HG03520 (cell line): Measurements from ENCODE around the gene KCTD21.

Experiments used
- ATAC-seq: cut with Tn5 transposase; IDR thresholded peaks from one replicate; pipeline ENCODE4 v1.9.1; 2021; ENCODE audit warnings: mild to moderate bottlenecking, moderate library complexity; ENCODE audit not compliant: unreplicated experiment

Gene KCTD21

DNA sequence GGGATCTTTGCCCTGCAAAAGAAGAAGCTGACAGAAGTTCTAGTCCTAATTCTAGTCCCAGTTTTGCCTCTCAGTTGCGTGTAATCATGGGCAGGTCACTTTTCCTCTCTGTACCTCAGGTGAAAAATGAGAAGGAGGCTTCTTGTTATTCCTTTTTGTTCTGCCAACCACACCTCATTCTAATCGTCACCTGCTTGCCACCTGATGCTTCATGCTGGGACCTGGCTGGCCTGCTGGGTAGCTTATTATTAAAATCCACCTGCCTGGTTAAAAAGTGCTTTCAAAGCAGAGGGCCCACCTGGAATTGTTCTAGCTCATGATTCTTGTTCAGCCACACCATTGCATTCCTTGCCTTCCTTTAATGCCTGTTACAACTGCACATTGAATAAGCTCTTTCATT lies 40.6 kb downstream of the KCTD21 start:
- ATAC-seq = no peak

DNA sequence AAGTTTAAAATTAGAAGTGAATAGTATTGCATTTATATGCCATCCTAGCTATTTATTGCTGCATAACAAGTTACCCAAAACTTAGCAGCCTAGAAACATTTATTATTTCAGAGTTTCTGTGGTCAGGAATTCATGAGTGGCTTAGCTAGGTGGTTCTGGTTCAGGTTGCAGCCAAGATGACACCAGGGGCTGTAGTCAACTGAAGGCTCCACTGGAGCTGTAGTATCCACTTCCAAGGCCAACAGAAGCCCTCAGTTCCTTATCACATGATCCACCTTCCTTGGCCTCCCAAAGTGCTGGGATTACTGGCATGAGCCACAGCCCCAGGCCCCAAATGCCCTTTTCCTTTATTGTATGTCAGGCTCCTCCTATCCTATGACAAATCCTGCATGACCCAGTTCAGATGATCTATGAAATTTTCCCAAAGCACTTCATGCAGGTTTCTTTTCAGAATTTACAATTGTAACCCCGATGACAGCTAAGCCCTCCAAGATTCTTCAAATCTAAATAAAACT lies 42.9 kb downstream of the KCTD21 start:
- ATAC-seq = no peak

DNA sequence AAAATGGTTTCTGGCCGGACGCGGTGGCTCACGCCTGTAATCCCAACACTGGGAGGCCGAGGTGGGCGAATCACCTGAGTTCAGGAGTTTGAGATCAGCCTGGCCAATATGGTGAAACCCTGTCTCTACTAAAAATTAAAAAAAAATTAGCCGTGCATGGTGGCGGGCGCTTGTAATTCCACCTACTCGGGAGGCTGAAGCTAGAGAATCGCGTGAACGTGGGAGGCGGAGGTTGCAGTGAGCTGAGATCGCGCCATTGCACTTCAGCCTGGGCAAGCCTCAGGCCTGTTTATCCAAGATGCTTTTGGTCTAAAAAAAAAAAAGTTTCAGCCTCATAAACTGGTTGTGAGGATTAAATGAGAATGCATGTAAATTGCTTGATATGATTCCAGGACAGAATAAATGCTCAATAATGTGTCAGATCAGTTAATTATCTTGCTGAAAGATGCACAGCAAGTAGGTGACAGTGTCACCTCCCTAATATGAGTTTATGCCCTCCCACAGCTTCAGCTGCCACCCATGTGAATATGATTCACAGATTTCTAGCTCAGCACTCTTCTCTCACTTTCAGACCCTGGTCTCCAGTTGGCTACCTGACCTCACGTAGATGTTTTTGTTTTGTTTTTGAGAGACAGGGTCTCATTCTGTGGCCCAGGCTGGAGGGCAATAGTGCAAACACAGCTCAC lies 47.9 kb downstream of the KCTD21 start:
- ATAC-seq = no peak

DNA sequence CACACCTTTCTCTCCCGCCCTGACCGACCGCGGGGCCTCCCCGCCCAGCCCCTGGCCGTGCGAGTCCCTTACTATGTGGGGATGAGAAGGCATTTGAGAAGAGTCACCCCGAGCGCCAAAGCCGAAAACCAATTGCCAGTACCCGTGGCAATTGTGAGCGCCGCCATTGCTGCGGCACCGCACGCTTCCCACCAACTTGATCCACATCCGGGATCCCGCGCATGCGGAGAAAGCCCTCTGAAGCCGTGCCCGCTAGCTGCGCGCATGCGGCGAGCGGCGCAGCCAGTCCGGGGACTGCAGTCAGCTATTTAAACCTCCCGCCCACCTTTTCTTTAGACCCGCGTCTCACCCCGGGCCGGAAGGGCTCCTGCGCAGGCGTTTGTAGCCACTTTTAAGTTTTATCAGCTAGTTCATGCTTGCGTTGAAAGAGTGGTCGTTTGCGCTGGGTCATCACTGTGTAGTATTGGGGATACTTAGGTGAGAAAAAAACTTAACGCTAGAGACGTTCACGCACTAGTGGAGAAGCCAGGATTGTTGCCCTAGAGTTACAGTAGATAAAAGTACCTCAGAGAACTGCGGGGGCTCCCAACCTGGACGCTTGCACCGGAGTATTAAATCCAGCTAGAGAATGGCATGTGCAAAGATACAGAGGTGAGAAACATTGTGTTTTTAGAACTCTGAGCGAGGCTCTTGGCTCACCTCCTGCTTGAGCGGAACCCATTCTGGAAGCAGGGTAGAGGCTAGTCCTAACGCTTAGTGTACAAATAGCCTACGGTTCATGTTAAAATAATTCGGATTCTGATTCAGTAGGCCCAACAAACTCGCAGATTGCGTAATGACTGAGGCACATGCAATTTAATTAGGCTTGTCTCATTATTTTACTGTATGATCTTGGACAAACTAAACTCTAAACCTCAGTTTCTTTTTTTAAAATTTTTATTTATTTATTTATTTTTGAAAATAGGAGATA lies 48.7 kb downstream of the KCTD21 start, which contains the start of gene ALG8:
Gene ALG8, minus strand, starts transcription at position 205 of the 970 bp plus-strand sequence. Its CDS starts 38 bp downstream, at position 167.
- peak; percentile 92 for ATAC-seq

DNA sequence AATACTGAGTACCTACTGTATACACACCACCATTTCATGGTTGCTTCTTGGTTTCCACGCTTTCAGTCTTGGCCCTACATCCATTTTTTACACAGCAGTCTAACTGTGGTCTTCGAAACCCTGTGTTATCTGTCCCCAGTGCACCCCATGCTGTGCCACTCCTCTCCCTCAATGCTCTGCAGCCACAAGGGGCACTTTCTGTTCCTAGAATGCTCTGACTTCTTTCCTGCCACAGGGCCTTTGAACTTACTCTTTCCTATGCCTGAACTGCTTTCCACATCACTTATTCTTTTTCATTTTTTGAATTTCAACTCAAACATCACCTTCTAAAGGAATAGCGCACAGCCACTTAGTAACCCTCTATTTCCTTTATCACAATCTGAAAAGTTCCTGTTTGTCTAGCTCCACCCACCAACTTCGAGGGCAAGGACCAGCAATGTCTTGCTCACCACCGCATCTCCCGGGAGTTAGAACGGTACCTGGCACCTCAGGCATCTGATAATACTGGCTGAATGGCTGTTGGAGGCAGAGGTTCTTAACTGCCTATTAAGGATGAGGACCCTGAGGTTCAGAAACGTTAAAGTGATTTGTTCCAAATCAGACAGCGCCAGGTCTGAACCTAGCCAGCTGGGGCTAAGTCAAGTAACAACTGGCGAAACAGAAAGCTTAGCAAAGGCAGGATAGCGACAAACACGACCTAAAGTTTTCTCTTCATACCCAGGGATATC lies 49.6 kb downstream of the KCTD21 start:
- ATAC-seq = peak; percentile 13

DNA sequence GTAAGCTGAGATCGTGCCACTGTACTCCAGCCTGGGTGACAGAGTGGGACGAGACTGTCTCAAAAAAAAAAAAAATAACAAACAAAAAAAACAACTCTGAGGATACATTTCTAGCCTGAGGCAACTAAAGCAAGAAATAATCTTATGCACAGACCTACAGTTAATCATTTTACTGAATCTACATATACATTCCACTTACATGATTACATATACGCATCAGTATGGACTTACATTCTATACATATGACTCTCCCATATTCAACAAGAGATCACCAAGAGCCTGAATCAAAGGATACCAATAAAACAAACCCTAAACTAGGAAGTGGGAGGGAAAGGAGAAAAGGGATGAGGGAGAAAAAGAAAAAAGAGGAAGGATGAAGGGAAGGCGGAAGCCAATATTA lies 50.1 kb downstream of the KCTD21 start:
- no peak for ATAC-seq

DNA sequence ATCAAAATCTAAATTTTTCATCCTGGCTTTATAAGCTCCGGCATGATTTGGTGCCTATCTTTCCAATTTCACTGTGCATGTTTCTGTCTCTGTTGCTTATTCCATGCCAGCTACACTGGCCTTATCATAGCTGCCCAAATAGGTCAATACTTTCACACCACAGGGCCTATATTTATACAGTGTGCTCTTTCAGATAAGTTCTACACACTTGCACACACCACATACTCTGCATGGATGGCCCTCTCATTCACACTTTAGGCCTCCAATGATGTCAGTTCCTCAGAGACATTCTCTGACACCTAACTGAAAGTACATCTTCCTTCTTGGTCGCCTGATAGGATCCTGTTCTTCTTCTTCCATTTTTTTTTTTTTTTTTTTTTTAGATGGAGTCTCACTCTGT lies 56.0 kb downstream of the KCTD21 start:
- no peak for ATAC-seq

DNA sequence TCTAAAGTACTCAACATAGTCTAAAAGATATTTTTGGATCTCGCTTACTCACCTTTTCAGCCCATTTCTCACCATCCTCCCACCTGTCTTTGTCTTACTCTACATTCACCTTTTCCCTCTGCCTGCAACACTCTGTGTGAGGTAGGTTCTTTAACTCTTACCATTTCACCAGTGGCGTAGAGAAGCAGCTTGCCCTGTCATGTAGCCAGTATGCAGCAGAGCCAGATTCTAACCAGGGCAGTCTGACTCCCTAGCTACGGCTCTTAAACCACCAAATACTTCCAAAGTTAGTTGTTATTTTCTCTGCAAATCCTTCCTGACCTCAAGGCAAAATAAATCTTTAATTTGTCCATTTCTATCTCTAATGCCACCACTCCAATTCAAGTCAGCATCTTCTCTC lies 56.5 kb downstream of the KCTD21 start:
- no peak for ATAC-seq

DNA sequence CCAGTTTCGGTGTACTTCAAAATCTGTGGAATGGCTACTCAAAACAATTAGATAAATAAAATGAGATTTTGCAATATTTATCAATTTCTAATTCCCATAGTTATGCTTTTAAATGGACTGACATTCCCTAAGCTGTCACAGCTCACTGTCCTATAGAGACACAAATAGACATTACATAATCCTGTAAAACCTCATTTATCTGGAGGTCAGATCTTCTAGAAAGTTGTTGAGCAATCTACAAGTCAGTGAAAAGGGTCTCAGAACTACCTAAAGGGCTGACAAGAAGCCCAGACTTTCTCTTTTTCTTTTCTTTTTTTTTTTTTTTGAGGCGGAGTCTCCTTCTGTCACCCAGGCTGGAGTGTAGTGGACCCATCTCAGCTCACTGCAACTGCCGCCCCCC lies 61.0 kb downstream of the KCTD21 start:
- no peak for ATAC-seq
